Measurements from ENCODE around the gene SMPX. TPM values are rescaled to one million over a fixed set of nuclear protein-coding genes. Genes with fewer than 3 reads are reported as not detected.

The SMPX gene
- total and polyA plus RNA-seq, 9 of the 15 experiments (the other 6 are each of a cell fraction or from before 2014, with no cell fraction given), result not detected

- no peaks in the 10 kb centered on the region for H3K36me3 ChIP-seq (ENCODE audit: control insufficient read depth, insufficient read depth, low read length)
- no TSS peak for BruUV-seq (replicated peaks)
- ChIA-PET POLR2A (no interaction called here), CTCF (ENCODE audit: low intra/inter-chr PET ratio) (no interaction called here)
- H3K4me1 ChIP-seq (replicated peaks in 1 of 2; ENCODE audit: control insufficient read depth in 2 of 2, insufficient read depth in 2 of 2, low read length in 2 of 2), result no peaks in the 10 kb centered on the region
- no peaks in the 10 kb centered on the region for H3K9me3 ChIP-seq (replicated peaks; ENCODE audit: control insufficient read depth, insufficient read depth, low read depth, low read length)
- H4K20me1 ChIP-seq (replicated peaks; ENCODE audit: control insufficient read depth, insufficient read depth, low read length), result no peaks in the 10 kb centered on the region
- H3K4me3 ChIP-seq, result no peak overlapping the region
- H3K79me2 ChIP-seq (ENCODE audit: control insufficient read depth, insufficient read depth, low read length), result no peaks in the 10 kb centered on the region
- DNase-seq (ENCODE audit: extremely low read depth in 1 of 4, low spot score in 3 of 4), result no peak
- FAIRE-seq, result no peak
- no peaks in the 10 kb centered on the region for H3K27me3 ChIP-seq (ENCODE audit: control insufficient read depth in 2 of 2, insufficient read depth in 2 of 2, low read length in 2 of 2)
- no peak overlapping the region for H3K9ac ChIP-seq (ENCODE audit: insufficient read depth in 1 of 2, low read depth in 2 of 2, low read length in 2 of 2)
- no peak overlapping the region for H3K27ac ChIP-seq (ENCODE audit: extremely low read depth, low read depth, low read length)
- intact Hi-C loops (cut with micrococcal nuclease), result no loop called here
- H3K9me1 ChIP-seq (ENCODE audit: control insufficient read depth, insufficient read depth, low read length), result no peaks in the 10 kb centered on the region
- no peak overlapping the region for H2AFZ ChIP-seq (ENCODE audit: low read depth, low read length)
- in situ Hi-C loops (cut with MboI), result no loop called here
- 0% methylated on average over 9 of the region's 15 CpGs for WGBS (ENCODE audit: insufficient coverage, low coverage, missing lambda C conversion rate)
- no peak overlapping the region for H3K4me2 ChIP-seq (ENCODE audit: insufficient read depth, low read length)
- no peak for ATAC-seq
- TF ChIP-seq HMGN3 (IDR thresholded peaks at IDR 0.05; ENCODE audit: borderline replicate concordance, extremely low read depth, insufficient read length, low read depth, low read length) (no peak), PRDM10 (IDR thresholded peaks at IDR 0.05; ENCODE audit: partially characterized antibody) (no peak), ZNF197 (CRISPR knock-in tag; IDR thresholded peaks at IDR 0.05; ENCODE audit: low read depth) (no peak), XRCC5 (IDR thresholded peaks at IDR 0.05; ENCODE audit: low read depth, low read length) (no peak), NKRF (IDR thresholded peaks at IDR 0.05; ENCODE audit: borderline replicate concordance) (no peak), LEF1 (IDR thresholded peaks at IDR 0.05) (no peak), ZBTB12 (CRISPR knock-in tag; IDR thresholded peaks at IDR 0.05) (no peak), TFAP4 (CRISPR knock-in tag; IDR thresholded peaks at IDR 0.05; ENCODE audit: borderline replicate concordance) (no peak), ZNF282 (CRISPR knock-in tag; IDR thresholded peaks at IDR 0.05) (no peak), BDP1 (IDR thresholded peaks at IDR 0.05; ENCODE audit: insufficient read depth, insufficient read length) (no peak), STAT6 (CRISPR knock-in tag; IDR thresholded peaks at IDR 0.05) (no peak)
Measured at GRCh38 chrX:21738210-21738949, 19.5 kb downstream of the SMPX start.

Measured in K562 (cell line).